ENCODE data around the gene ZNF519.

DNA sequence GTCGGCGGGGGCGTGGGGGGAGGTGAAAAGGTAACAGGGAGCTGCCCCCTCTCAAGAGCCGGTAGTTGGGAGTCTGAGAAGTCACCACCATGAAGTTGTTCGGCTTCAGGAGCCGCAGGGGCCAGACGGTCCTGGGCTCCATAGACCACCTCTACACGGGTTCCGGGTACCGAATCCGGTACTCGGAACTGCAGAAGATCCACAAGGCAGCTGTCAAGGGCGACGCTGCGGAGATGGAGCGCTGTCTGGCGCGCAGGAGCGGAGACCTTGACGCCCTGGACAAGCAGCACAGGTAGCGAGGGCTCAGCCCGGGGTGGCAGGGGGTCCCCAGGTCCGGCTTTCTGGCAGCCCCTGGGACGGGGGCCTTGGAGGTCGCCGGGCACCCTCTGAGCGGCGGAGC lies 47.1 kb upstream of the ZNF519 start:
- TF ChIP-seq SPI1 (IDR thresholded peaks at IDR 0.05; ENCODE audit: low read depth, low read length) (no peak), POLR2A (IDR thresholded peaks at IDR 0.05; ENCODE audit: low read depth, low read length) (no peak), TAF1 (IDR thresholded peaks at IDR 0.05; ENCODE audit: low read depth, low read length) (no peak), POLR2AphosphoS5 (IDR thresholded peaks at IDR 0.05; ENCODE audit: low read depth, low read length) (no peak), POU2F2 (IDR thresholded peaks at IDR 0.05; ENCODE audit: low read depth, low read length) (no peak), PAX5 (IDR thresholded peaks at IDR 0.05; ENCODE audit: insufficient read depth, low read length, severe bottlenecking) (no peak)
